WTC11 (cell line): Measurements from ENCODE around the gene CBX2. TPM values are rescaled to one million over a fixed set of nuclear protein-coding genes. Genes with fewer than 3 reads are reported as not detected.

Source experiments
- ATAC-seq: fragments of 200-7000 bp; cut with Tn5 transposase; 2 replicates; pipeline ENCODE4 v1.10.0; 2021; ENCODE audit warnings: mild to moderate bottlenecking, moderate library complexity
- CTCF ChIA-PET: fragments of 300-600 bp; sonication (Branson Sonifier 250); formaldehyde crosslinking; loops from one replicate; lab custom pipeline; 2021; ENCODE audit warnings: antibody characterized with exemption; lab: Charles Lee
- POLR2A ChIA-PET: fragments of 350-600 bp; sonication (Branson Sonifier 250); formaldehyde crosslinking; loops from one replicate; lab custom pipeline; 2021; ENCODE audit warnings: antibody characterized with exemption; lab: Charles Lee
- DNase-seq: peaks from one replicate; pipeline ENCODE4 v3.0.0; 2021; ENCODE audit warnings: low spot score
- H3K27ac Mint-ChIP-seq: 2 replicates; pipeline ENCODE4 v1.8.0; 2021; ENCODE audit warnings: mixed read lengths
- H3K27me3 Mint-ChIP-seq: 2 replicates; pipeline ENCODE4 v1.8.0; 2021; ENCODE audit warnings: low read depth, mild to moderate bottlenecking, moderate library complexity, mixed read lengths
- H3K36me3 Mint-ChIP-seq: 2 replicates; pipeline ENCODE4 v1.8.0; 2021; ENCODE audit warnings: mixed read lengths
- H3K4me1 Mint-ChIP-seq: 2 replicates; pipeline ENCODE4 v1.8.0; 2022; ENCODE audit warnings: mixed read lengths
- H3K4me3 Mint-ChIP-seq: 2 replicates; pipeline ENCODE4 v1.8.0; 2021; ENCODE audit warnings: mild to moderate bottlenecking, moderate library complexity, mixed read lengths
- H3K9me3 Mint-ChIP-seq: 2 replicates; pipeline ENCODE4 v1.8.0; 2021; ENCODE audit warnings: mixed read lengths
- AR ChIP-seq: fragments of 250-450 bp; sonication (Bioruptor Pico); IDR thresholded peaks from 2 replicates; pipeline ENCODE4 v1.9.0; 2021; ENCODE audit warnings: mild to moderate bottlenecking
- ATF6 ChIP-seq: sonication (generic); formaldehyde crosslinking; IDR thresholded peaks from 2 replicates; pipeline ENCODE4 v1.8.1; 2023; ENCODE audit warnings: mild to moderate bottlenecking, missing genetic modification reagents
- CDX4 ChIP-seq: fragments of 250-450 bp; sonication (Bioruptor Pico); IDR thresholded peaks from 2 replicates; pipeline ENCODE4 v1.9.0; 2021; ENCODE audit warnings: moderate library complexity, mild to moderate bottlenecking, inconsistent platforms, borderline replicate concordance
- CREM ChIP-seq: sonication (generic); formaldehyde crosslinking; IDR thresholded peaks from 2 replicates; pipeline ENCODE4 v1.8.1; 2022; ENCODE audit warnings: mild to moderate bottlenecking, missing genetic modification reagents, moderate library complexity
- E2F5 ChIP-seq: sonication (generic); formaldehyde crosslinking; IDR thresholded peaks from 2 replicates; pipeline ENCODE4 v1.8.1; 2022; ENCODE audit warnings: mild to moderate bottlenecking, moderate library complexity, missing genetic modification reagents
- ELF4 ChIP-seq: sonication (generic); formaldehyde crosslinking; IDR thresholded peaks from 2 replicates; pipeline ENCODE4 v1.8.1; 2022; ENCODE audit warnings: low read depth, mild to moderate bottlenecking, moderate library complexity, missing genetic modification reagents
- FOXP1 ChIP-seq: sonication (generic); formaldehyde crosslinking; IDR thresholded peaks from 2 replicates; pipeline ENCODE4 v1.8.0; 2022; ENCODE audit warnings: missing genetic modification reagents, mild to moderate bottlenecking, moderate library complexity, borderline replicate concordance
- GRHL2 ChIP-seq: fragments of 250-450 bp; sonication (Bioruptor Pico); IDR thresholded peaks from 2 replicates; pipeline ENCODE4 v1.8.0; 2022; ENCODE audit warnings: mild to moderate bottlenecking, moderate library complexity; ENCODE audit not compliant: insufficient replicate concordance, severe bottlenecking
- JUN ChIP-seq: sonication (generic); formaldehyde crosslinking; IDR thresholded peaks from 2 replicates; pipeline ENCODE4 v1.8.0; 2023; ENCODE audit warnings: mild to moderate bottlenecking, missing genetic modification reagents
- NR3C1 ChIP-seq: sonication (generic); formaldehyde crosslinking; conservative IDR thresholded peaks from 2 replicates; pipeline ENCODE4 v1.8.1; 2023; ENCODE audit warnings: low read depth, mild to moderate bottlenecking, missing genetic modification reagents
- PREB ChIP-seq: sonication (generic); formaldehyde crosslinking; IDR thresholded peaks from 2 replicates; pipeline ENCODE4 v1.8.1; 2022; ENCODE audit warnings: mild to moderate bottlenecking, missing genetic modification reagents, moderate library complexity, borderline replicate concordance
- SMAD4 ChIP-seq: sonication (generic); formaldehyde crosslinking; IDR thresholded peaks from 2 replicates; pipeline ENCODE4 v1.8.0; 2022; ENCODE audit warnings: mild to moderate bottlenecking, missing genetic modification reagents
- TEAD1 ChIP-seq: sonication (generic); formaldehyde crosslinking; IDR thresholded peaks from 2 replicates; pipeline ENCODE4 v1.8.0; 2022; ENCODE audit warnings: mild to moderate bottlenecking, missing genetic modification reagents
- ZBTB43 ChIP-seq: sonication (generic); formaldehyde crosslinking; IDR thresholded peaks from 2 replicates; pipeline ENCODE4 v1.8.1; 2023; ENCODE audit warnings: mild to moderate bottlenecking, missing genetic modification reagents
- ZMAT4 ChIP-seq: fragments of 250-450 bp; sonication (Bioruptor Pico); IDR thresholded peaks from 2 replicates; pipeline ENCODE4 v1.9.0; 2021; ENCODE audit warnings: mild to moderate bottlenecking
- ZNF532 ChIP-seq: fragments of 250-450 bp; sonication (Bioruptor Pico); IDR thresholded peaks from 2 replicates; pipeline ENCODE4 v1.9.0; 2021; ENCODE audit warnings: mild to moderate bottlenecking, borderline replicate concordance
- ZSCAN18 ChIP-seq: fragments of 250-450 bp; sonication (Bioruptor Pico); IDR thresholded peaks from 2 replicates; pipeline ENCODE4 v2.1.2; 2022; ENCODE audit warnings: mild to moderate bottlenecking, moderate library complexity
- total RNA-seq: library from RNA; stranded (reverse); gene quantifications from 3 replicates; pipeline ENCODE4 v1.2.3, GENCODE V29; 2021

CBX2 gene
- total RNA-seq, 1 experiment from 2014 or later = 85.5 TPM

GRCh38 chr17:79818026-79818758 lies 40.2 kb downstream of the CBX2 start:
- ChIA-PET CTCF (interaction anchor here (0.9 to 20.8 kb wide), 3 partner anchors 15 to 24 kb away, joined by 4 to 464 read pairs (median 221); partner anchors contain the start of genes CBX4 and CBX8), POLR2A (interaction anchor here (0.8 to 1.1 kb wide), 2 partner anchors 10 to 21 kb away, joined by 3 read pairs; partner anchors contain the start of gene CBX4)
- Mint-ChIP-seq H3K4me3 (no peak overlapping the region), H3K27ac (no peak overlapping the region), H3K27me3 (peaks cover 96% of the 10 kb centered on the region), H3K36me3 (peaks cover 4% of the 10 kb centered on the region; the same call in 1 of the 2 replicates), H3K4me1 (peaks cover 11% of the 10 kb centered on the region), H3K9me3 (no peaks in the 10 kb centered on the region)
- no peak for DNase-seq
- TF ChIP-seq ZMAT4 (CRISPR knock-in tag) = no peak
- TF ChIP-seq FOXP1 = no peak
- TF ChIP-seq NR3C1 (CRISPR knock-in tag) = no peak
- TF ChIP-seq PREB = no peak
- no peak for TF ChIP-seq AR (CRISPR knock-in tag)
- TF ChIP-seq CDX4 (CRISPR knock-in tag) = no peak
- TF ChIP-seq E2F5 (CRISPR knock-in tag) = no peak
- TF ChIP-seq CREM = no peak
- TF ChIP-seq ZBTB43 (CRISPR knock-in tag) = no peak
- TF ChIP-seq ATF6 (CRISPR knock-in tag) = no peak
- ATAC-seq = no peak

GRCh38 chr17:79819085-79819484 lies 41.1 kb downstream of the CBX2 start:
- H3K36me3 Mint-ChIP-seq = peaks cover 4% of the 10 kb centered on the region; the same call in 1 of the 2 replicates
- ChIA-PET CTCF (interaction anchor here (0.6 to 20.8 kb wide), 6 partner anchors 11 to 656 kb away, joined by 4 to 464 read pairs (median 4); partner anchors contain the start of gene CBX4), POLR2A (no interaction called here)
- H3K27ac Mint-ChIP-seq = no peak overlapping the region
- H3K4me3 Mint-ChIP-seq = no peak overlapping the region
- H3K9me3 Mint-ChIP-seq = no peaks in the 10 kb centered on the region
- DNase-seq (no peak), ATAC-seq (no peak)
- peaks cover 98% of the 10 kb centered on the region for H3K27me3 Mint-ChIP-seq
- TF ChIP-seq JUN (no peak), ZSCAN18 (CRISPR knock-in tag) (no peak), TEAD1 (CRISPR knock-in tag) (no peak), SMAD4 (CRISPR knock-in tag) (no peak), GRHL2 (CRISPR knock-in tag) (no peak), ZNF532 (no peak), ELF4 (CRISPR knock-in tag) (no peak)
- H3K4me1 Mint-ChIP-seq = peaks cover 11% of the 10 kb centered on the region
